GM19328 (cell line): Measurements from ENCODE around the gene DIAPH3.
A peak's percentile ranks its signal among the peaks of the same experiment; 100 is the strongest.

Source experiments
- ATAC-seq: cut with Tn5 transposase; IDR thresholded peaks from one replicate; pipeline ENCODE4 v1.9.1; 2021; ENCODE audit warnings: mild to moderate bottlenecking, moderate library complexity; ENCODE audit not compliant: unreplicated experiment

Gene DIAPH3

DNA sequence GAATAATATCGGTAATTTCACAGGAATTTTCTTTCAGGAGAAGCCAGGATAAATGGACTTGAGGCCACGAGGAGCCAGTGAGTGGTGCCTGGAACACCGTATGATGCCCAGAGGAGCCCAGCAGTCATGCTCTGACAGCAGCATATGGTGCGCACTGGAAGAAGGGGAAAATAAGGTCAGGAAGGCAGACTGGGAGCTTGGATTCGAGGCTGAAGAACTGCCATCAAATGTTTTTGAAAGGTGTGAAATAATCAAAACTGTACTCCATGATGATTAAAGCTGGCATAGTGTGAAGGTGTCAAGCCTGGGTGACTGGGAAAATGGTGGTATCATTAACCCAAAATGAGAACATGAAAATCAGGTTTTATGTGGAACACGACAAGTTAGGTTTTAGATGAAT is 374.2 kb downstream of the DIAPH3 start:
- ATAC-seq = no peak

- ATAC-seq = no peak
Measured at GRCh38 chr13:59787679-59788078, 376.0 kb downstream of the DIAPH3 start.

DNA sequence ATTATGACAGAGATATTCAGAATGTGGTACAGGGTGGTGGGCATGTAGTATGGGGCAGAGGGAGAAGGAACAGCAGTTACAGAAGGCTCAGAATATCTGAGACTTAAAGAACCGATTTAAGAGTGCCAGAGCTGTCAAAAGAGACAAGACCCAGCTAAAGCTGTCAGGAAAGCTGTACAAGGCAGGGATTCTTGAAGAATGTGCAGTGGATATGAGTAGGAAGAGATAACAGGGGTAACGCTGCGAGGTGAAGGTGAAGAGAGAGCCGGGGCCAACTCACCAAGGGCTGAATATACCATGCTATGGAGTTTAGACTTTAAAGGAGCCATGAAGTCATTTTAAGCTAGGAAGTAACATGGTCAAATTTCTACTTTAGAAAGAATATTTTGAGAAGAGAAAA is 381.0 kb downstream of the DIAPH3 start:
- no peak for ATAC-seq

GRCh38 chr13:59780058-59780457 is 383.7 kb downstream of the DIAPH3 start:
- no peak for ATAC-seq

- no peak for ATAC-seq
Measured at GRCh38 chr13:59776924-59777690, 386.6 kb downstream of the DIAPH3 start.

DNA sequence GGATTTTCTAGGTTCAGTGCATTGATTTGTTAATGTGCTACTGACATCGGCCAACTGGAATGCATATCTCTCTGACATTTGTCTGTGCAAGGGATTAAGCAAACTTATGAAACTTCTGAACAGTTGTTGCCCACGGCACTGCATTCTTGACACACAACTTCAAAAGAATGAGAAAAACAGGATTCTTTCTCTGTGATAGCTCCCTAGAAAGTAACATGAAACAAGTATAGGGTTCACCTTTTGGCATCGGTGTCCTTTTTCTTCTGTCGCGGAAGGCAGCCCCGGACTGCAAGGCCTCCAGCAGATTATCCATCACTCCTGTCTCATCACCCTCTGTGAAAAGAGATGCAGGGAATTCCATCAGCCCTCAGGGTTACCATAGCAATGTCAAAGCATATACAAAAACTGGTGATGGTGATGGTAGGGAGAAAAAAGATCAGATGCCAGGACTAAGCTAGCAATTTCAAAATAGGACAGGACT is 389.2 kb downstream of the DIAPH3 start:
- ATAC-seq = no peak

DNA sequence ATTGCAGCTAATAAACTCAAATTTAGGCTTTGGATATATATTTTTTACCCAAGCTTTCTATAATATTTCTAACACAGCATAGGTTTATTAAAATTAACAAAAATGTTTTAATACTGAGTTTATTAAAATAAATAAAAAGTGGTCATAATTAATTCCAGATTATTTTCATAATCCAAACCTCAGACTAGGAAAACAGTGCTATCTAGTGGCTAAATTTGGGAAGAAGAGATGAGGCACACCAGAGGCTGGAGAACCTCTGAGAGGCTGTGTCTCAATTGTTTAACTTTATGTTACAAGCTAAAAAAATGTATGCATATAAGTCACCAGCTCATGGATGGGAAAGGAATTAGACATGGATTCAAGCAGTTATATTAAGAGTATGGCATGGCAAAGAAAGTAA is 392.5 kb downstream of the DIAPH3 start:
- no peak for ATAC-seq

DNA sequence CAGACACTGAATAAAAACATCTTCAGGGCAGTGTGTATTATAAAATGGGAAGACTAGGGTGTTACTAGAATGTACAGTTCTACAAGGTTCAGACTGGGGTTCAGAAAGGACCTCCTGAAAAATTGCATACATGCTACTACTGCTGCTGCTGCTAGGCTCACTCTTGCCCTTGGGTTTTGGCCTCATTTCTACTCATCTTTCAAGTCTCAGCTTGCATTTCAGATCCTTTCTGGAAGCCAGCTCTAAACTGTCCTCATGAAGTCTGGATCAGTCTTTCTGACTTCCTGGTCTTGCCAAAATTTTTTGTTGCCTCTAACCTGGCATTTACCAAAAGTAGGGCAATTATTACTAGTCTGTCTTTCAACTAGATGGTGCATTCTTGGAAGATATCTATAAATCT is 393.3 kb downstream of the DIAPH3 start:
- ATAC-seq = no peak

DNA sequence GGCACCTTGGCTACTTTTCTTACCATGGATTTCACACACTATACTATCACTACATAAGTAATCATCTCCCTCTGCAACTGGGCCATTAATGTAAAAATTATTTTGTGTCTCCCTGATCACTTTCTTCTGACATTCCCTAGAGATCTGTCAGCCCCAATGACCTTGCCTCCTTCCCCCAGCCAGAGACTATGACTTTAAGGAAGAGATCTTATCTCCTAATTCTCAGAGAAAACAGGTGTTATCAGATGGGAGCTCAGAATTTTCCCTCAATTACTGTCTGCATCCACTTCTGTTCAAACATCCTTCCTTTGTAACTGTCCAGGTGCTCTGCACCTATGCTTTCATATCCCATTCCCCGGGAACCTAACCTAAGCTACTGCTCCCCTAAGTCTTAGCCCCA is 397.5 kb downstream of the DIAPH3 start:
- no peak for ATAC-seq

DNA sequence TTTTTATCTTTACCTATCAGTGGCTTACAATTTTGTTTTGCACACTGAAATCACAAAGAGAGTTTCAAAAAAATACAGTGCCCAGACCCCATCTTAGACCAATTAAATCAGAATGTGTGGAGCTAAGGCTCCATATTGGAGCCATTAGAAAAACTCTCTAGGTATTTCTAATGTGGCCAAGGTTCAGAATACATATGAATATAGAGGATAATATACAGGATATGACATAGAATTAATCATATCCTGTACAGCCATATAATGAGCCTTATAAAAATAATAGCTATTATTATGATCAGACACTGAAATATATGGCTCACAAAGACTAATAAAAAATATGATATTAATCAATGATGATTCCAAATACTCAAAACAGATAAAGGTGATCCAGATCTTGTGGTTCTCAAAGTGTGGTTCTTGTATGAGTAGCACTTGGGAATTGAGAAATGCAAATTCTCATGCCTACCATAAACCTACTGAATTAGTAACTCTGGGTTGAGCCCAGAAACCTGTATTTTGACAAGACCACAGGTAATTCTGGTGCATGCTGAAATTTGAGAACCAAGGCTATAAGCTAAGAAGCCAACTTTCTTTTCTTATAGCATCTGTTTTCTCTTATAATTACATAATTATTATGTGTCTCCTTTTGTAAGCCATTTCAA is 408.0 kb downstream of the DIAPH3 start:
- ATAC-seq = no peak

DNA sequence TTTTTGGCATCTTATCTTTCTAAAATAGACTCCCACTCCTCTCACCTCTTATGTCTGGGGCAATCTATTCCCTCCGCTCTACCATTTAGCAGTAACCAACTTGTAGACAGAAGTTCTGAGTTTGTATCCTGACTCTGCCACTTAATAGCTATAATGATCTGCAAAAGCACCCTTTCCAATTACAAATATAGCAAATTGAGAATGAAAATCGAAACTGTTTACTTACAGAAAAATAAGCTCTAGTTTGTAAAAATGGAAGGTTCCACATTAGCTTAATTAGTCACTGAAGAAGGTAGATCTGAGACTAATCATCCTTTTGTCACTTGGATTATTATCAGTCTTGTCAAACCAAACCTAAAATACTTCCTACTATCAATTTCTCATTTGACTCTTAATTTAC is 409.3 kb downstream of the DIAPH3 start:
- no peak for ATAC-seq

DNA sequence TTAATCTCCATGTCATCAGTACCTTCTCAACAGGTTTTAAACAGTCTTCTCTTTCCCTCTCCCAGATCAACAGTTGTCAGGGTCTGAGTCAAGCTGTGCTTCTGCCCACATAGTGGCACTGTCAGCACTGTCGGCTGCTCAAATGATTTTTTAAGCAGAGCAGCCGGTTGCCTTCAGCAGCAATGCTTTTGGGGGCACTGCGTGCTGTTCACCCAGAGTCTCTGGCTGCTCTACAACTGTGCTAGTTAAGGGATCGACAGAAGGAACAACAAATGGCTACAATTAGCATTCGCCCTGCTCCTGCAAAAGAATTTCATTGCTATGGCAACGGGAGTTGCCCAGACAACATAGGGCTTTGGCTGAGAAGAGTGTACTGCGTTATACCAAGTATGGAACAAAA is 412.9 kb downstream of the DIAPH3 start:
- ATAC-seq = no peak

- no peak for ATAC-seq
Measured at GRCh38 chr13:59748046-59748445, 415.7 kb downstream of the DIAPH3 start.

DNA sequence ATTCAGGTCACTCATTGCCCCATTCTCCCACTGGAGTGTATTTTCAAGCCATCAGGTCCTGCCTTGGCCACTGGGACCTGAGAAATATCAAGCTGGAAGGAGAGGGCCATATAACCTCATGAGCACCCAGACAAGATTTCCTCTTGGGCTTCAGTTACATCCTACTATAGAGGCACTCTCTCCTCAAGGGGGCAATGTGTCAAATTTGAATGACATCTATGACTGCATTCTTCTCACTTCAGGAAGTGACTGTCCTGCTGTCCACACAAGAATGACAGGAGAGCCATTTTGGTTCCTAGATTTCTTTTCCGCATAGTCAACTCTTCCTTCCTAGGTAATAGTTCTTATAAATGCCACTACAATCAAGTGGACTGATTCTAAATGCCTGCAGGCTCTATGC is 416.2 kb downstream of the DIAPH3 start:
- no peak for ATAC-seq

- ATAC-seq = no peak
Measured at GRCh38 chr13:59746291-59746962, 417.3 kb downstream of the DIAPH3 start.

GRCh38 chr13:59745392-59745788 is 418.3 kb downstream of the DIAPH3 start:
- ATAC-seq = no peak

DNA sequence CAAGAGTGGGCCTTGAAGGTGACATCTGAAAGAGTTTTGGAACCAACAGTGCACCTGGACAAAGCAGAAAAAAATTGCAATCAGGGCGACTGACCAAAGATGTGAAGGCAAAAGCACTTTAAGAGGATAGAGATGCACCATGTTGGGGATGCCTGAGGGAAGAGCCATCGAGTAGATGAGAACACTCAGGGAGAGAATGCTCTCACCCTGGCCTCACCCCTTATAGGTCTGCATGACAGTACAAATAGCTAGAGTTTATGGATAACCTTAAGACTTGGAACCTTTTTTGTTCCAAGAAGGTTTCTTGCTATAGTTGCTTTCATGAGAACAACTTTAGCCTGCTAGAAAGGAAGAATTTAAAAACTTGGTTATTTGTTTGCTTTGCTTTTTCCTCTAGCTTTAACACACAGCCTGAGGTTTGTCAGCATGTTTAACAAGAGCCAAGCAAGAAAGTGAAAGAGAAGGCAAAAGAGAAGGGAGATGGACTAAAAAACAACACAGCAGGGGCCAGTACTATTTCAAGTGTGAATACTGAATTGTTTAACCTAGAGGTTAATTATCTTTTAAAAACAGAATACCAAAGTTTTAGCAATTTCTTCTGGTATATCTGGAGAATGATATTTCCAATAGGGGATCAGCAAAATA is 418.9 kb downstream of the DIAPH3 start:
- no peak for ATAC-seq

GRCh38 chr13:59743195-59743594 is 420.5 kb downstream of the DIAPH3 start:
- no peak for ATAC-seq

- ATAC-seq = no peak
Measured at GRCh38 chr13:59742467-59742866, 421.3 kb downstream of the DIAPH3 start.

- no peak for ATAC-seq
Measured at GRCh38 chr13:59738921-59739320, 424.8 kb downstream of the DIAPH3 start.

DNA sequence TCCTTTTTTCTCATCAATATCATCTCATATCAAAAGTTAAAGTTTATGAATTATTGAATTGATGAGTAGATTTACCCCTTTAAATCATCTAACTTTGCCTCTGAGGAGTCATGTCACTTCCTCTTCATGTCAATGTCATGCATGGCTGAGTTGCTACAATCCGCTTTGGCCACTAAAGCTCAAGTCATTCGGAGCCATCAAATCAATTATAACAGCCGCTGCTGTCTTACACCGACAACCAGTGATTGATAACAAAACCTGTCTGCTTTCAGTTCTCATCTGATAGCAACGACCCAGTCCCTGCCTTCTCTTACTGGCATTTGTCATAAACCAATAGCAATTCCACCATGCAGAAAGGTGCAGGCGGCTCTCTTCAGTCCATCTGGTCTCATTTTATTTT is 429.3 kb downstream of the DIAPH3 start:
- peak; percentile 100 for ATAC-seq
